Endothelial cell of umbilical vein (primary cell): ENCODE measurements around the gene NCBP1. TPM values are rescaled to one million over a fixed set of nuclear protein-coding genes. Genes with fewer than 3 reads are reported as not detected.

Source experiments
- BruUV-seq: library from RNA; stranded (reverse); fragments of 400-500 nt; replicated peaks from 2 replicates; lab custom pipeline; 2021; lab: Mats Ljungman, UMichigan
- CTCF ChIA-PET: fragments of 300-600, 350-600 bp; sonication (Branson Sonifier 250); formaldehyde crosslinking; loops from one replicate; lab custom pipeline; 2021; ENCODE audit warnings: antibody characterized with exemption, inconsistent platforms; lab: Charles Lee
- POLR2A ChIA-PET: fragments of 300-600, 350-600 bp; sonication (Branson Sonifier 250); formaldehyde crosslinking; loops from one replicate; lab custom pipeline; 2021; ENCODE audit warnings: antibody characterized with exemption, inconsistent platforms; lab: Charles Lee
- DNase-seq: peaks from one replicate; pipeline ENCODE4 v3.0.0-alpha.2; 2011; ENCODE audit warnings: low read depth, low spot score
- FAIRE-seq: peaks from 2 replicates; lab custom pipeline; 2011; peaks lifted over from hg19 to GRCh38; lab: Jason Lieb, UNC
- H2AFZ ChIP-seq: 2 replicates; pipeline ENCODE4 v1.6.0; 2012; ENCODE audit warnings: low read depth, low read length, control low read depth, inconsistent platforms
- H3K27ac ChIP-seq: 2 replicates; pipeline ENCODE4 v1.5.1; 2011; ENCODE audit warnings: low read depth, mild to moderate bottlenecking, control low read depth, low read length, moderate library complexity; ENCODE audit not compliant: insufficient read depth
- H3K27me3 ChIP-seq, 2 experiments: 2 replicates each; pipeline versions ENCODE4 v1.6.0 to v1.6.1; 2011; ENCODE audit warnings: low read length in 2 of 2, mixed read lengths in 1 of 2; ENCODE audit not compliant: control insufficient read depth in 2 of 2, insufficient read depth in 2 of 2
- H3K36me3 ChIP-seq, 2 experiments: 2 replicates in 1 of 2; 3 replicates in 1 of 2; pipeline ENCODE4 v1.5.1; 2011; ENCODE audit warnings: low read length in 2 of 2, mild to moderate bottlenecking in 1 of 2, moderate library complexity in 1 of 2; ENCODE audit not compliant: control insufficient read depth in 2 of 2, insufficient read depth in 2 of 2; ENCODE audit errors: extremely low read depth in 1 of 2
- H3K4me1 ChIP-seq: 3 replicates; pipeline ENCODE4 v1.5.1; 2011; ENCODE audit warnings: mild to moderate bottlenecking, low read length; ENCODE audit not compliant: control insufficient read depth, insufficient read depth; ENCODE audit errors: extremely low read depth
- H3K4me2 ChIP-seq: 2 replicates; pipeline ENCODE4 v1.6.1; 2011; ENCODE audit warnings: low read length, control low read depth, mixed read lengths; ENCODE audit not compliant: insufficient read depth
- H3K4me3 ChIP-seq, 3 experiments: fragments of 200-600 bp in 1 of 3; sonication (generic), shearing (Covaris generic) in 1 of 3; replicated peaks in 1 of 3; 2 replicates each; pipeline ENCODE4 v1.5.1; 2011 to 2016; ENCODE audit warnings: control low read depth in 3 of 3, low read length in 3 of 3, mild to moderate bottlenecking in 2 of 3, inconsistent platforms in 1 of 3, low read depth in 1 of 3, moderate library complexity in 1 of 3; ENCODE audit not compliant: insufficient read depth in 1 of 3
- H3K79me2 ChIP-seq: 2 replicates; pipeline ENCODE4 v1.6.0; 2012; ENCODE audit warnings: low read length, inconsistent platforms; ENCODE audit not compliant: control insufficient read depth, insufficient read depth
- H3K9ac ChIP-seq: replicated peaks from 2 replicates; pipeline ENCODE3; 2011; ENCODE audit warnings: low read length, control low read depth; ENCODE audit not compliant: insufficient read depth; ENCODE audit errors: extremely low read depth
- H3K9me1 ChIP-seq: replicated peaks from 3 replicates; pipeline ENCODE4 v1.6.0; 2011; ENCODE audit warnings: mild to moderate bottlenecking, low read length; ENCODE audit not compliant: control insufficient read depth, insufficient read depth; ENCODE audit errors: extremely low read depth
- H3K9me3 ChIP-seq: replicated peaks from 2 replicates; pipeline ENCODE4 v1.5.1; 2012; ENCODE audit warnings: low read length, inconsistent platforms; ENCODE audit not compliant: control insufficient read depth, insufficient read depth
- H4K20me1 ChIP-seq: replicated peaks from 2 replicates; pipeline ENCODE3; 2011; ENCODE audit warnings: mild to moderate bottlenecking, low read length; ENCODE audit not compliant: control insufficient read depth, insufficient read depth; ENCODE audit errors: extremely low read depth
- CTCF ChIP-seq, 2 donors: IDR thresholded peaks; 1 replicate in 1 of 2; 2 replicates in 1 of 2; pipeline ENCODE4 v1.5.1; 2011; ENCODE audit warnings: low read length in 2 of 2, mild to moderate bottlenecking in 2 of 2, moderate library complexity in 2 of 2, control low read depth in 1 of 2, inconsistent platforms in 1 of 2, low read depth in 1 of 2; ENCODE audit not compliant: insufficient read depth in 1 of 2; ENCODE audit errors: extremely low read depth in 1 of 2
- EZH2 ChIP-seq: IDR thresholded peaks from 2 replicates; pipeline ENCODE4 v1.6.1; 2012; ENCODE audit warnings: borderline replicate concordance, low read depth, mild to moderate bottlenecking, moderate library complexity, low read length, inconsistent platforms; ENCODE audit not compliant: severe bottlenecking
- FOS ChIP-seq: IDR thresholded peaks from 2 replicates; pipeline ENCODE4 v1.6.1; 2011; ENCODE audit warnings: mild to moderate bottlenecking, low read length, moderate library complexity, borderline replicate concordance; ENCODE audit not compliant: insufficient read depth
- GATA2 ChIP-seq: IDR thresholded peaks from 2 replicates; pipeline ENCODE4 v1.7.0; 2011; ENCODE audit warnings: low read depth, mild to moderate bottlenecking, moderate library complexity, mixed read lengths, low read length; ENCODE audit not compliant: insufficient read length, insufficient read depth
- JUN ChIP-seq: IDR thresholded peaks from 2 replicates; pipeline ENCODE4 v1.6.1; 2011; ENCODE audit warnings: borderline replicate concordance, low read depth; ENCODE audit not compliant: insufficient read length, insufficient read depth
- MAX ChIP-seq: IDR thresholded peaks from 2 replicates; pipeline ENCODE4 v1.6.1; 2011; ENCODE audit not compliant: insufficient read depth, insufficient read length
- MYC ChIP-seq: IDR thresholded peaks from one replicate; pipeline ENCODE4 v1.6.1; 2011; ENCODE audit warnings: mild to moderate bottlenecking, low read depth, low read length
- POLR2A ChIP-seq: IDR thresholded peaks from 2 replicates; pipeline ENCODE4 v1.6.1; 2012; ENCODE audit warnings: low read depth, mild to moderate bottlenecking, control low read depth, low read length
- POLR2AphosphoS5 ChIP-seq: IDR thresholded peaks from 2 replicates; pipeline ENCODE4 v1.6.1; 2012; ENCODE audit warnings: low read depth, mild to moderate bottlenecking, control low read depth, low read length, moderate library complexity; ENCODE audit not compliant: insufficient read depth
- dilution Hi-C: fragments of 300-500 bp; cut with MboI; formaldehyde crosslinking; loops from one replicate; pipeline ENCODE4 v1.15.0; 2019; ENCODE audit warnings: low sequenced_read_pairs; ENCODE audit not compliant: extremely low pct_ligation_motif_present
- intact Hi-C: fragments of 100-400 bp; cut with micrococcal nuclease; formaldehyde crosslinking; loops from one replicate; pipeline ENCODE4 v1.10.0; 2022
- polyA plus RNA-seq, 4 experiments: library from polyadenylated mRNA; depleted of rRNA in 3 of 4; stranded (reverse) in 3 of 4; unstranded in 1 of 4; fragments of >200 nt; gene quantifications; 2 replicates each; pipeline versions ENCODE4 v1.2.1 to v1.2.3, GENCODE V29; 2011 to 2012; ENCODE audit warnings: missing spikeins in 1 of 4
- total RNA-seq: library from RNA; stranded (reverse); gene quantifications from 2 replicates; pipeline ENCODE4 v1.2.3, GENCODE V29; 2021

The NCBP1 gene
- total and polyA plus RNA-seq, 2 donors (not counting 3 experiments of a cell fraction or from before 2014, with no cell fraction given) = 10.9 to 45.3 TPM

- DNase-seq (no peak), FAIRE-seq (no peak)
- H3K9me1 ChIP-seq = no peaks in the 10 kb centered on the region
- ChIA-PET POLR2A (no interaction called here), CTCF (interaction anchor here (1.2 kb wide), 1 partner anchor 10 kb away, joined by 3 read pairs; no protein-coding TSS in a partner anchor)
- H3K9ac ChIP-seq = no peak overlapping the region
- TF ChIP-seq POLR2AphosphoS5 = no peak
- TF ChIP-seq POLR2A = no peak
- TF ChIP-seq JUN = no peak
- no peak for TF ChIP-seq GATA2
- TF ChIP-seq MAX = no peak
- TF ChIP-seq EZH2 = no peak
- no peak for TF ChIP-seq FOS
- no peak for TF ChIP-seq CTCF (IDR thresholded peaks at IDR 0.05; ENCODE audit: extremely low read depth in 1 of 2, insufficient read depth in 1 of 2, low read depth in 1 of 2, low read length in 2 of 2)
- no peak for TF ChIP-seq MYC
- no peak overlapping the region for H3K27ac ChIP-seq
- peaks cover 31 to 61% of the 10 kb centered on the region in 2 experiments for H3K36me3 ChIP-seq
- no peak overlapping the region for H2AFZ ChIP-seq
- no peak overlapping the region for H3K4me3 ChIP-seq
- intact Hi-C loops (no loop called here), dilution Hi-C loops (no loop called here)
- no peak overlapping the region for H3K4me2 ChIP-seq
- no TSS peak for BruUV-seq
- no peaks in the 10 kb centered on the region for H3K9me3 ChIP-seq
- no peaks in the 10 kb centered on the region for H3K79me2 ChIP-seq
- no peaks in the 10 kb centered on the region for H3K4me1 ChIP-seq
- no peaks in the 10 kb centered on the region for H3K27me3 ChIP-seq
- peaks cover 3% of the 10 kb centered on the region for H4K20me1 ChIP-seq
These were observed 33.5 kb downstream of the NCBP1 start for GRCh38 chr9:97666907-97667686.
